HepG2 (cell line): Measurements from ENCODE around the gene ANKUB1. TPM values are rescaled to one million over a fixed set of nuclear protein-coding genes. Genes with fewer than 3 reads are reported as not detected.
A peak's percentile ranks its signal among the peaks of the same experiment; 100 is the strongest.

Source experiments
- ARNT ChIP-seq: fragments of 450-650 bp; IDR thresholded peaks from 2 replicates; pipeline ENCODE4 v1.6.1; 2017
- BRCA1 ChIP-seq: sonication (generic); formaldehyde crosslinking; IDR thresholded peaks from 2 replicates; pipeline ENCODE4 v1.4.0; 2020; ENCODE audit warnings: missing genetic modification reagents
- HNF4G ChIP-seq, 2 experiments: sonication (generic) in 1 of 2; formaldehyde crosslinking in 1 of 2; IDR thresholded peaks; 2 replicates each; pipeline versions ENCODE4 v1.4.0 to v1.6.1; 2011 to 2020; ENCODE audit warnings: borderline replicate concordance in 2 of 2, low read depth in 2 of 2, mild to moderate bottlenecking in 2 of 2, low read length in 1 of 2, missing genetic modification reagents in 1 of 2, moderate library complexity in 1 of 2
- NFE2L1 ChIP-seq: sonication (generic); formaldehyde crosslinking; IDR thresholded peaks from 2 replicates; pipeline ENCODE4 v1.4.0; 2020; ENCODE audit warnings: missing genetic modification reagents, mild to moderate bottlenecking, borderline replicate concordance
- NR1H2 ChIP-seq: sonication (generic); formaldehyde crosslinking; IDR thresholded peaks from 2 replicates; pipeline ENCODE4 v1.8.1; 2022; ENCODE audit warnings: low read depth, missing genetic modification reagents, borderline replicate concordance
- PAF1 ChIP-seq: IDR thresholded peaks from 2 replicates; pipeline ENCODE4 v1.6.1; 2016; ENCODE audit warnings: missing genetic modification reagents, missing compliant biosample characterization
- POLR2AphosphoS2 ChIP-seq: IDR thresholded peaks from 2 replicates; pipeline ENCODE4 v1.6.1; 2011; ENCODE audit warnings: low read depth, low read length, improper control_type of control experiment
- YEATS4 ChIP-seq: sonication (generic); formaldehyde crosslinking; IDR thresholded peaks from 2 replicates; pipeline ENCODE4 v1.4.0; 2020; ENCODE audit warnings: missing genetic modification reagents, borderline replicate concordance
- ZNF234 ChIP-seq: sonication (generic); formaldehyde crosslinking; conservative IDR thresholded peaks from 2 replicates; pipeline ENCODE4 v1.5.1; 2020; ENCODE audit warnings: mild to moderate bottlenecking, missing genetic modification reagents
- ZNF468 ChIP-seq: sonication (generic); formaldehyde crosslinking; IDR thresholded peaks from 2 replicates; pipeline ENCODE4 v1.8.0; 2022; ENCODE audit warnings: mild to moderate bottlenecking, moderate library complexity, missing genetic modification reagents
- ZNF83 ChIP-seq: sonication (generic); formaldehyde crosslinking; IDR thresholded peaks from 2 replicates; pipeline ENCODE4 v1.4.0; 2020; ENCODE audit warnings: missing genetic modification reagents, mild to moderate bottlenecking, borderline replicate concordance
- polyA plus RNA-seq, 8 experiments: library from polyadenylated mRNA; depleted of rRNA in 3 of 8; stranded (reverse) in 7 of 8; unstranded in 1 of 8; fragments of >200 nt; fragmentation: Illumina TruSeq in 4 of 8; extraction: Trizol in 4 of 8; gene quantifications; 2 replicates each; pipeline versions ENCODE4 v1.2.1 to v1.2.3, GENCODE V29; 2011 to 2016; ENCODE audit warnings: low read depth in 4 of 8, missing spikeins in 1 of 8, mixed read lengths in 1 of 8; ENCODE audit not compliant: insufficient read depth in 1 of 8
- total RNA-seq, 5 experiments: library from RNA; depleted of rRNA; stranded (reverse); fragments of >200 nt; fragmentation: Illumina TruSeq; extraction: Trizol; gene quantifications; 2 replicates each; pipeline ENCODE4 v1.2.3, GENCODE V29; 2016; ENCODE audit warnings: low read depth in 1 of 5
- TF ChIP-seq, protein P1 (sequence below), 2 experiments: sonication (generic) in 1 of 2; formaldehyde crosslinking in 1 of 2; IDR thresholded peaks; 2 replicates each; pipeline versions ENCODE4 v1.4.0 to v1.6.1; 2018 to 2020; ENCODE audit warnings: missing genetic modification reagents in 2 of 2, borderline replicate concordance in 1 of 2, low read depth in 1 of 2, mild to moderate bottlenecking in 1 of 2, missing biosample characterization in 1 of 2
- TF ChIP-seq, protein P2 (sequence below): IDR thresholded peaks from 2 replicates; pipeline ENCODE4 v1.4.0; 2020; ENCODE audit warnings: mild to moderate bottlenecking, missing genetic modification reagents
- TF ChIP-seq, protein P3 (sequence below): sonication (generic); formaldehyde crosslinking; IDR thresholded peaks from 2 replicates; pipeline ENCODE4 v1.4.0; 2020; ENCODE audit warnings: missing genetic modification reagents, borderline replicate concordance

Gene ANKUB1
- total and polyA plus RNA-seq, 2 of the 13 experiments (the other 11 are each of a cell fraction or from before 2014, with no cell fraction given), result not detected

- TF ChIP-seq, protein P1, sequence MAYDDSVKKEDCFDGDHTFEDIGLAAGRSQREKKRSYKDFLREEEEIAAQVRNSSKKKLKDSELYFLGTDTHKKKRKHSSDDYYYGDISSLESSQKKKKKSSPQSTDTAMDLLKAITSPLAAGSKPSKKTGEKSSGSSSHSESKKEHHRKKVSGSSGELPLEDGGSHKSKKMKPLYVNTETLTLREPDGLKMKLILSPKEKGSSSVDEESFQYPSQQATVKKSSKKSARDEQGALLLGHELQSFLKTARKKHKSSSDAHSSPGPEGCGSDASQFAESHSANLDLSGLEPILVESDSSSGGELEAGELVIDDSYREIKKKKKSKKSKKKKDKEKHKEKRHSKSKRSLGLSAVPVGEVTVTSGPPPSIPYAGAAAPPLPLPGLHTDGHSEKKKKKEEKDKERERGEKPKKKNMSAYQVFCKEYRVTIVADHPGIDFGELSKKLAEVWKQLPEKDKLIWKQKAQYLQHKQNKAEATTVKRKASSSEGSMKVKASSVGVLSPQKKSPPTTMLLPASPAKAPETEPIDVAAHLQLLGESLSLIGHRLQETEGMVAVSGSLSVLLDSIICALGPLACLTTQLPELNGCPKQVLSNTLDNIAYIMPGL (CRISPR knock-in tag; IDR thresholded peaks at IDR 0.05; ENCODE audit: borderline replicate concordance in 1 of 2, low read depth in 1 of 2), result peak; percentile 94
- TF ChIP-seq NR1H2 (CRISPR knock-in tag) (no peak), ZNF468 (no peak), NFE2L1 (CRISPR knock-in tag) (no peak), BRCA1 (CRISPR knock-in tag) (peak; percentile 93), HNF4G (IDR thresholded peaks at IDR 0.05; ENCODE audit: borderline replicate concordance, low read depth, low read length) (no peak), HNF4G (CRISPR knock-in tag; IDR thresholded peaks at IDR 0.05; ENCODE audit: borderline replicate concordance, low read depth) (peak; percentile 67), ARNT (no peak), ZNF234 (no peak), POLR2AphosphoS2 (no peak), ZNF83 (CRISPR knock-in tag) (peak; percentile 81; the same call in 1 of the 2 replicates), PAF1 (CRISPR knock-in tag) (no peak), YEATS4 (peak; percentile 99)
- TF ChIP-seq, protein P2, sequence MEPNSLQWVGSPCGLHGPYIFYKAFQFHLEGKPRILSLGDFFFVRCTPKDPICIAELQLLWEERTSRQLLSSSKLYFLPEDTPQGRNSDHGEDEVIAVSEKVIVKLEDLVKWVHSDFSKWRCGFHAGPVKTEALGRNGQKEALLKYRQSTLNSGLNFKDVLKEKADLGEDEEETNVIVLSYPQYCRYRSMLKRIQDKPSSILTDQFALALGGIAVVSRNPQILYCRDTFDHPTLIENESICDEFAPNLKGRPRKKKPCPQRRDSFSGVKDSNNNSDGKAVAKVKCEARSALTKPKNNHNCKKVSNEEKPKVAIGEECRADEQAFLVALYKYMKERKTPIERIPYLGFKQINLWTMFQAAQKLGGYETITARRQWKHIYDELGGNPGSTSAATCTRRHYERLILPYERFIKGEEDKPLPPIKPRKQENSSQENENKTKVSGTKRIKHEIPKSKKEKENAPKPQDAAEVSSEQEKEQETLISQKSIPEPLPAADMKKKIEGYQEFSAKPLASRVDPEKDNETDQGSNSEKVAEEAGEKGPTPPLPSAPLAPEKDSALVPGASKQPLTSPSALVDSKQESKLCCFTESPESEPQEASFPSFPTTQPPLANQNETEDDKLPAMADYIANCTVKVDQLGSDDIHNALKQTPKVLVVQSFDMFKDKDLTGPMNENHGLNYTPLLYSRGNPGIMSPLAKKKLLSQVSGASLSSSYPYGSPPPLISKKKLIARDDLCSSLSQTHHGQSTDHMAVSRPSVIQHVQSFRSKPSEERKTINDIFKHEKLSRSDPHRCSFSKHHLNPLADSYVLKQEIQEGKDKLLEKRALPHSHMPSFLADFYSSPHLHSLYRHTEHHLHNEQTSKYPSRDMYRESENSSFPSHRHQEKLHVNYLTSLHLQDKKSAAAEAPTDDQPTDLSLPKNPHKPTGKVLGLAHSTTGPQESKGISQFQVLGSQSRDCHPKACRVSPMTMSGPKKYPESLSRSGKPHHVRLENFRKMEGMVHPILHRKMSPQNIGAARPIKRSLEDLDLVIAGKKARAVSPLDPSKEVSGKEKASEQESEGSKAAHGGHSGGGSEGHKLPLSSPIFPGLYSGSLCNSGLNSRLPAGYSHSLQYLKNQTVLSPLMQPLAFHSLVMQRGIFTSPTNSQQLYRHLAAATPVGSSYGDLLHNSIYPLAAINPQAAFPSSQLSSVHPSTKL (CRISPR knock-in tag), result peak; percentile 91
- TF ChIP-seq, protein P3, sequence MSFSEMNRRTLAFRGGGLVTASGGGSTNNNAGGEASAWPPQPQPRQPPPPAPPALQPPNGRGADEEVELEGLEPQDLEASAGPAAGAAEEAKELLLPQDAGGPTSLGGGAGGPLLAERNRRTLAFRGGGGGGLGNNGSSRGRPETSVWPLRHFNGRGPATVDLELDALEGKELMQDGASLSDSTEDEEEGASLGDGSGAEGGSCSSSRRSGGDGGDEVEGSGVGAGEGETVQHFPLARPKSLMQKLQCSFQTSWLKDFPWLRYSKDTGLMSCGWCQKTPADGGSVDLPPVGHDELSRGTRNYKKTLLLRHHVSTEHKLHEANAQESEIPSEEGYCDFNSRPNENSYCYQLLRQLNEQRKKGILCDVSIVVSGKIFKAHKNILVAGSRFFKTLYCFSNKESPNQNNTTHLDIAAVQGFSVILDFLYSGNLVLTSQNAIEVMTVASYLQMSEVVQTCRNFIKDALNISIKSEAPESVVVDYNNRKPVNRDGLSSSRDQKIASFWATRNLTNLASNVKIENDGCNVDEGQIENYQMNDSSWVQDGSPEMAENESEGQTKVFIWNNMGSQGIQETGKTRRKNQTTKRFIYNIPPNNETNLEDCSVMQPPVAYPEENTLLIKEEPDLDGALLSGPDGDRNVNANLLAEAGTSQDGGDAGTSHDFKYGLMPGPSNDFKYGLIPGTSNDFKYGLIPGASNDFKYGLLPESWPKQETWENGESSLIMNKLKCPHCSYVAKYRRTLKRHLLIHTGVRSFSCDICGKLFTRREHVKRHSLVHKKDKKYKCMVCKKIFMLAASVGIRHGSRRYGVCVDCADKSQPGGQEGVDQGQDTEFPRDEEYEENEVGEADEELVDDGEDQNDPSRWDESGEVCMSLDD (CRISPR knock-in tag), result no peak
These were observed 40.1 kb downstream of the ANKUB1 start, which contains the start of gene COMMD2 (continued) for GRCh38 chr3:149752051-149752787.
